ENCODE measurements around the gene CKLF.
A peak's percentile ranks its signal among the peaks of the same experiment; 100 is the strongest.

The CKLF gene

DNA sequence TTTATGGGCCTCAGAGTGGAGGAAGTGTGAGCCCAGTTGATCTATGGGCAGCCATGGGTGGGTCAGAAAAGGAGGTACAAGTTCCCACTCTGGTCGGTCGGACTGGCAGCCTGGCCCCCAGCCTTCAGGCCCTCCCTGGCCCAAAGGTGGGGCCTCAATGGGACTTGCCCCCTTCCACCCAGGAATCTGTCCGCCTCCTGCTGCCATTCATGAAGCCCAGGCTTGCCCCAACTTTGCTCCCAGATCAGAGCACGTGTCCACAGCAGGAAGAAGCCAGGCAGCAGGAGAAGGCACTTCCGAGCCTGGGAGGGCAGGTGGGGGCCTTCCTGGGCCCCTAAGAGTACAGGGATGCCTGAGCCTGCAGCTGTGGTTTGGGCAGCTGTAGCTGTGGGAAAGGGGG lies 49.1 kb downstream of the CKLF start:
- in situ Hi-C loops (cut with MboI; ENCODE audit: low pct_unique_long_range_greater_than_20kb, low sequenced_read_pairs, unreplicated experiment) = no loop called here
- no peak for DNase-seq (ENCODE audit: low spot score)
- TF ChIP-seq, protein P1, sequence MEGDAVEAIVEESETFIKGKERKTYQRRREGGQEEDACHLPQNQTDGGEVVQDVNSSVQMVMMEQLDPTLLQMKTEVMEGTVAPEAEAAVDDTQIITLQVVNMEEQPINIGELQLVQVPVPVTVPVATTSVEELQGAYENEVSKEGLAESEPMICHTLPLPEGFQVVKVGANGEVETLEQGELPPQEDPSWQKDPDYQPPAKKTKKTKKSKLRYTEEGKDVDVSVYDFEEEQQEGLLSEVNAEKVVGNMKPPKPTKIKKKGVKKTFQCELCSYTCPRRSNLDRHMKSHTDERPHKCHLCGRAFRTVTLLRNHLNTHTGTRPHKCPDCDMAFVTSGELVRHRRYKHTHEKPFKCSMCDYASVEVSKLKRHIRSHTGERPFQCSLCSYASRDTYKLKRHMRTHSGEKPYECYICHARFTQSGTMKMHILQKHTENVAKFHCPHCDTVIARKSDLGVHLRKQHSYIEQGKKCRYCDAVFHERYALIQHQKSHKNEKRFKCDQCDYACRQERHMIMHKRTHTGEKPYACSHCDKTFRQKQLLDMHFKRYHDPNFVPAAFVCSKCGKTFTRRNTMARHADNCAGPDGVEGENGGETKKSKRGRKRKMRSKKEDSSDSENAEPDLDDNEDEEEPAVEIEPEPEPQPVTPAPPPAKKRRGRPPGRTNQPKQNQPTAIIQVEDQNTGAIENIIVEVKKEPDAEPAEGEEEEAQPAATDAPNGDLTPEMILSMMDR (IDR thresholded peaks at IDR 0.05; ENCODE audit: extremely low read depth, insufficient read depth, missing control alignments) = no peak

DNA sequence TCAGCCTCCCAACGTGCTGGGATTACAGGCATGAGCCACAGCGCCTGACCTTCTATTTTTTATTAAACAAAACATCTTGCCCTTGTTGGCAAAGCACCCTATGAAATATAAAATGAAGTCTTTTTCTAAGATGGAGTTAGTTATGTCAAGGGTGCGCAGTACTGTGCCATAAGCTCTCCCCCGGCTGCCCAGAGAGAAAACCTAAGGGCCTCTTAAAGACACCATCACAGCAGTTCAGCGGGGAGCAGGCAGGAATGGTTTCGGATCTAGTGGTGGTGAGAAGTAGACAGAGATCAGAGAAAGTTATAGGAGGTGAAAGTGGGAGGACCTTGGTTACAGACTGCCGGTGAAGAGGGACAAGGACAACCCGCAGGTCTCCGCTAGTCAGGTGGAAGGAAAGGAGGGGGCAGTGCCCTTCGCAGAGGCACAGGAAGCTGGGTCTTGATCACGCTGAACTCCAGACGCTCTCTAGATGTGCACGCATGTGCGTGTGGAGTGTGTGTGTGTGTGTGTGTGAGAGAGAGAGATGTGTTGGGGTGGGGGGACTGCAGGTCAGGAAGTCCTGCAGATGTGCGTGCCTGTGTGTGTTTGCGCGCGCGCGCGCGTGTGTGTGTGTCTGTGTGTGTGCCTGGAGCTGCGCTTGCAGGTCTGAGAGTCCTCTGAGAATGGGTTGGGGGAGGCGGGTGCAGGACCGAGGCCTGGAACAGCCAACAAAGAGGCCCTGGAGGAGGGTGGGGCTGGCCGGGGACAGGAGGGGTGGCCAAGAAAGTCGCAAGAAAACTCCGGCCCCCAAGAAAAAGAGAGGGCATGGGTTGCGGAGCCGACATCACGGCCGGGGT lies 51.4 kb downstream of the CKLF start:
- TF ChIP-seq, protein P1 (IDR thresholded peaks at IDR 0.05; ENCODE audit: extremely low read depth, insufficient read depth, missing control alignments) = no peak
- DNase-seq (ENCODE audit: low spot score) = peak; percentile 59
- in situ Hi-C loops (cut with MboI; ENCODE audit: low pct_unique_long_range_greater_than_20kb, low sequenced_read_pairs, unreplicated experiment) = no loop called here

DNA sequence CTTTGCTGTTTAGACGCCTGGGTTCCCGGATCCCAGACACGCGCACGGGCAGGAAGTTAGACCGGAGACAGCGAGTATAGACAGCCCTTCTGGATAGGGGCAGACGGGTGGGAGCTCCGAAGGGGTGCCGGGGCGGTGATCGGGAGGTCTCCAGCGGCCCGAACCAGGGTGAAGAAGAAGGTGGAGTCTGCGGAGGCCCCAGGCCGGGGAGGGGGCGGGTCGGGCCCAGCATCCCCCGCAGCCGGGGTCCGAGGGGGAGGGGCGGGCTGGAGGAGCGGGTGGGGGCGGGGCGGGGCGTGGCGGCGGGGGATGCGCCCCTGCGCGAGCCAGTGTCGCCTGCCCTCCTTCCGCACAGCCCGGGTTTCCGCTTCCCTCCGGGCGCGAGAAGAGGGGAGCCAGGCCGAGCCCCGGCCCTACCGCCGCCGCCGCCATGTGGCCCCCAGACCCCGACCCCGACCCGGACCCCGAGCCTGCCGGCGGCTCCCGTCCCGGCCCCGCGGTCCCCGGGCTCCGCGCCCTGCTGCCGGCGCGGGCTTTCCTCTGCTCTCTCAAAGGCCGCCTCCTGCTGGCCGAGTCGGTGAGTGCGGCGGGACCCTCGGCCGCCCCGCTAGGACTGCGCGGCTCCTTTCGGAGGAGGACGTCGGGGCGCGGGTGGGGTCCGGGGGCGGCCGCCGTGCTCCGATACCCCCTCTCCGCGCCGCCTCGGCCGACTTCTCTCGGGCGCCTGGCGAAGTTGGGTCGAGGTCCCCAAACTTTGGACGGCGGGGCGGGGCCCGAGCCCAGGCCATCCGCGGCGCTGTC lies 52.2 kb downstream of the CKLF start, which contains the start of gene CMTM3:
Gene CMTM3, plus strand, starts transcription at position 329 of the 801 bp plus-strand sequence. Its CDS starts 102 bp downstream, at position 431.
- DNase-seq (ENCODE audit: low spot score) = peak; percentile 86
- in situ Hi-C loops (cut with MboI; ENCODE audit: low pct_unique_long_range_greater_than_20kb, low sequenced_read_pairs, unreplicated experiment) = no loop called here
- TF ChIP-seq, protein P1 (IDR thresholded peaks at IDR 0.05; ENCODE audit: extremely low read depth, insufficient read depth, missing control alignments) = peak; percentile 89

DNA sequence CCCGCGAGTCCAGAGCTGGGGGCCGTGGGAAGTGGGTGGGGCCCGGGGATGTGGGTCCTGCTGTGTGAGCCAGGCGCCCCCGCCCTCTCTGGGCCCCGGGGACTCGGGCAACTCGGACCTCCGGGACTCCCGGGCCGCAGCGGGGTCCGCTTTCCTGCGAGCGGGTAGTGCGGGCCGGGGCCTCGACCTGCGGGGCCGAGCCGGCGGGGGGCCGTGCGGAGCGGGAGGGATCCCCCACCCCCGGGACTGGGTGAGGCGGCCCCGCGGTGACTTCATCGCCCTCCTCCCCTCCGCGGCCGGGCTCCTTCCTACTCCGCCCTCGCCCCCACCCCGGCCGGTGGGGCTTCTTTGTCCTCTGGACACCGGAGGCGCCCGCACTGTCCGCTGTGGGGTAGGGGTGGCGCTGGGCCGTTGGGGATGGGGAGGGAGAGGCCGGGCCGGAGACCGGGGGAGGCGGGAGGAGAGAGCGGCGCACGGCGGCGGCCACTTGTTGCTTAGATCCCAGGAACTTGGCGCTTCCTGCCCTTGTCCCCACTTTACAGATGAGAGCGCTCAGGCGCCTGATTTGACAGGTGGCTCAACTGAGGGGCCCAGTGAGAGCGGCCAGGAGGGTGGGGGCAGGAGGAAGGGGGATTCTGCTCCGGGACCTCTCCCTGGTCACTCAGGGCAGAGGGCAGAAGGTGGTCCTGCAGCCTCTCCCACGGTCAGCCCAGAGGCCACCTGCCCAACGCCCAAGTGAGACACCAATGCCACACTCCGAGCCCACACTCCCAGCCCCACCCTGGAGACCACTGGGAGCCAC lies 53.0 kb downstream of the CKLF start:
- TF ChIP-seq, protein P1 (IDR thresholded peaks at IDR 0.05; ENCODE audit: extremely low read depth, insufficient read depth, missing control alignments) = no peak
- DNase-seq (ENCODE audit: low spot score) = peak; percentile 67
- in situ Hi-C loops (cut with MboI; ENCODE audit: low pct_unique_long_range_greater_than_20kb, low sequenced_read_pairs, unreplicated experiment) = no loop called here

DNA sequence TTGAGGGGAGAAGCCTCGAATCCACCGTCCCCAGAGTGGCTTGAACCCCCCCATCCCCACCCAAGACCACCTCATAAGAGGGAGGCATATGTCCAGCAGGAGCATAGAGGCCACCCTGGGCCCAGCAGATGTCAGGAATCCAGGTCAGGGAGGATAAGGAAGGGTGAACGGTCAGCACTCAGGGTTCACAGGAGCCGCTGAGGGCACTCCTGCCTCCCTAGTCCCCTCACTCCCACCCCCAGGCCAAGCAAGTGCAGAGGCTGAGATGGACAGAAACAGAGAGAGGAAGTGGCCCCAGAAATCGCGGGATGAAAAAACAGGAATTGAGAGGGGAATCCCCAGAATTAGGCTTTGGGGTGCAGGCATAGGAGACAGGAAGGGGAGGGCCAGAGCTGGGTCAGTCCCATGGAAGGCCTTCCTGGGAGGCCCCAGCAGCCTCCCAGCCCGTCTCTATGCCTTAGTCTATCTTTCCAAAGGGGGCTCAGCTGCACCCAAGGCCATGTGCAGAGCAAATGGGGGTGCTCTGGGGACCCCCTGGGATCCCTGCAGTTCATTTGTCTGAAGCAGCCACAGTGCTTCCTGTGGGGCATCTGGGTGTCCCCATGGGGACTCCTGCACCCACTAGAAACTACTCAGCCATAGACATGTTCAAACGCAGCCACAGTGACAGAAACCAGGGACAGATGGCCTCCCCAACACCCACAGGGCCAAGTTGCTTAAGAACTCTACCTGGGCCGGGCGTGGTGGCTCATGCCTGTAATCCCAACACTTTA lies 53.8 kb downstream of the CKLF start:
- DNase-seq (ENCODE audit: low spot score) = peak; percentile 74
- in situ Hi-C loops (cut with MboI; ENCODE audit: low pct_unique_long_range_greater_than_20kb, low sequenced_read_pairs, unreplicated experiment) = no loop called here
- TF ChIP-seq, protein P1 (IDR thresholded peaks at IDR 0.05; ENCODE audit: extremely low read depth, insufficient read depth, missing control alignments) = no peak
